ENCODE data around the gene OFD1. TPM values are rescaled to one million over a fixed set of nuclear protein-coding genes. Genes with fewer than 3 reads are reported as not detected.

OFD1 gene
- polyA plus RNA-seq, 1 of the 3 experiments (the other 2 are of a cell fraction), result 13.4 TPM

DNA sequence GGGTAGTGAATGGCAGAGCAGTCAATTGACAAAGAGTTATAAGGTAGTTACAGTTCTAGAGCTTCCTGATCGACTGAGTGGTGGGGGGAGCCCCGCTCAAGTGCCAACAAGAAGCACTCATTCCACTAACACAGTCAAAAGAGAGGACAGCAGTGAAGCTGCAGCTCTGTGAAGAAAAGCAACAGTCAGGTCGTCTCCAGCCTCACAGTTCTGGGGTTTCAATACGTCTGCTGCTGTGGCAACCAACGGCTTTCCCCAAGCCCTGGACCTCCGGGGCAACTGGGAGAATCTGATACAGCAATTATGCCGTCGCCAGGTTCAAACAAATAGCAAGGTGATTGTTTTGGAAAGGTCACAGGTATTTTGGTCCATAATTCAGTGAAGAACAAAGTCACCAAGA is 51.5 kb downstream of the OFD1 start:
- Histone ChIP-seq H3K9me2 (no peaks in the 10 kb centered on the region), H3K79me2 (ENCODE audit: insufficient read depth) (no peaks in the 10 kb centered on the region), H3K9me3 (no peaks in the 10 kb centered on the region), H3K4me2 (no peak overlapping the region), H3K4me3 (ENCODE audit: low read depth in 2 of 2, low read length in 1 of 2) (no peak overlapping the region), H4K20me1 (ENCODE audit: insufficient read depth) (no peaks in the 10 kb centered on the region), H3K27ac (ENCODE audit: low read depth in 2 of 2, low read length in 1 of 2) (no peak overlapping the region), H3K27me3 (ENCODE audit: insufficient read depth) (peaks cover 24% of the 10 kb centered on the region; the same call in 1 of the 2 replicates), H2AFZ (ENCODE audit: low read depth) (no peak overlapping the region), H3K36me3 (replicated peaks in 1 of 2; ENCODE audit: control insufficient read depth in 1 of 2, insufficient read depth in 2 of 2, low read length in 1 of 2) (no peaks in the 10 kb centered on the region), H3F3A (replicated peaks; ENCODE audit: insufficient read depth) (no peaks in the 10 kb centered on the region), H3K4me1 (ENCODE audit: control insufficient read depth in 1 of 2, insufficient read depth in 2 of 2, low read depth in 1 of 2, low read length in 1 of 2) (peaks cover 0 to 4% of the 10 kb centered on the region in 2 experiments; a peak in 1 of 4 replicates), H3K9ac (no peak overlapping the region)
- ChIA-PET POLR2A (no interaction called here), CTCF (interaction anchor here (2.1 kb wide), 1 partner anchor 246 kb away, joined by 6 read pairs; no protein-coding TSS in a partner anchor)
- 21% methylated on average over 6 of the region's 8 CpGs for WGBS (ENCODE audit: low lambda C conversion rate)
- no peak for DNase-seq
- TF ChIP-seq, protein P1, sequence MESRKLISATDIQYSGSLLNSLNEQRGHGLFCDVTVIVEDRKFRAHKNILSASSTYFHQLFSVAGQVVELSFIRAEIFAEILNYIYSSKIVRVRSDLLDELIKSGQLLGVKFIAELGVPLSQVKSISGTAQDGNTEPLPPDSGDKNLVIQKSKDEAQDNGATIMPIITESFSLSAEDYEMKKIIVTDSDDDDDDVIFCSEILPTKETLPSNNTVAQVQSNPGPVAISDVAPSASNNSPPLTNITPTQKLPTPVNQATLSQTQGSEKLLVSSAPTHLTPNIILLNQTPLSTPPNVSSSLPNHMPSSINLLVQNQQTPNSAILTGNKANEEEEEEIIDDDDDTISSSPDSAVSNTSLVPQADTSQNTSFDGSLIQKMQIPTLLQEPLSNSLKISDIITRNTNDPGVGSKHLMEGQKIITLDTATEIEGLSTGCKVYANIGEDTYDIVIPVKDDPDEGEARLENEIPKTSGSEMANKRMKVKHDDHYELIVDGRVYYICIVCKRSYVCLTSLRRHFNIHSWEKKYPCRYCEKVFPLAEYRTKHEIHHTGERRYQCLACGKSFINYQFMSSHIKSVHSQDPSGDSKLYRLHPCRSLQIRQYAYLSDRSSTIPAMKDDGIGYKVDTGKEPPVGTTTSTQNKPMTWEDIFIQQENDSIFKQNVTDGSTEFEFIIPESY (IDR thresholded peaks at IDR 0.05; ENCODE audit: borderline replicate concordance, low read depth), result no peak
- TF ChIP-seq RXRA (IDR thresholded peaks at IDR 0.05; ENCODE audit: borderline replicate concordance, low read depth), result no peak
- no peak for TF ChIP-seq FOSL2 (IDR thresholded peaks at IDR 0.05; ENCODE audit: borderline replicate concordance, low read depth)
- TF ChIP-seq SIN3A (IDR thresholded peaks at IDR 0.05; ENCODE audit: borderline replicate concordance, low read depth, low read length), result no peak
- no peak for TF ChIP-seq FOXJ3 (CRISPR knock-in tag; IDR thresholded peaks at IDR 0.05)
- no peak for TF ChIP-seq FOXM1 (IDR thresholded peaks at IDR 0.05; ENCODE audit: low read depth)
- TF ChIP-seq SMC3 (IDR thresholded peaks at IDR 0.05; ENCODE audit: low read depth, low read length), result no peak
- TF ChIP-seq GATA2 (CRISPR knock-in tag; IDR thresholded peaks at IDR 0.05), result no peak
- no peak for TF ChIP-seq RFX5 (IDR thresholded peaks at IDR 0.05; ENCODE audit: low read length)
- TF ChIP-seq MXI1 (IDR thresholded peaks at IDR 0.05; ENCODE audit: low read depth, low read length), result no peak
- TF ChIP-seq EZH2phosphoT487 (IDR thresholded peaks at IDR 0.05; ENCODE audit: borderline replicate concordance, low read depth), result no peak
- no peak for TF ChIP-seq TCF12 (IDR thresholded peaks at IDR 0.05)
- no peak for TF ChIP-seq NFIC (IDR thresholded peaks at IDR 0.05; ENCODE audit: borderline replicate concordance)
- no peak for TF ChIP-seq JUND (IDR thresholded peaks at IDR 0.05)
- TF ChIP-seq, protein P2, sequence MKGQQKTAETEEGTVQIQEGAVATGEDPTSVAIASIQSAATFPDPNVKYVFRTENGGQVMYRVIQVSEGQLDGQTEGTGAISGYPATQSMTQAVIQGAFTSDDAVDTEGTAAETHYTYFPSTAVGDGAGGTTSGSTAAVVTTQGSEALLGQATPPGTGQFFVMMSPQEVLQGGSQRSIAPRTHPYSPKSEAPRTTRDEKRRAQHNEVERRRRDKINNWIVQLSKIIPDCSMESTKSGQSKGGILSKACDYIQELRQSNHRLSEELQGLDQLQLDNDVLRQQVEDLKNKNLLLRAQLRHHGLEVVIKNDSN (IDR thresholded peaks at IDR 0.05; ENCODE audit: borderline replicate concordance, low read depth), result no peak
- TF ChIP-seq MEF2A (IDR thresholded peaks at IDR 0.05; ENCODE audit: borderline replicate concordance, low read depth), result no peak
- TF ChIP-seq, protein P3, sequence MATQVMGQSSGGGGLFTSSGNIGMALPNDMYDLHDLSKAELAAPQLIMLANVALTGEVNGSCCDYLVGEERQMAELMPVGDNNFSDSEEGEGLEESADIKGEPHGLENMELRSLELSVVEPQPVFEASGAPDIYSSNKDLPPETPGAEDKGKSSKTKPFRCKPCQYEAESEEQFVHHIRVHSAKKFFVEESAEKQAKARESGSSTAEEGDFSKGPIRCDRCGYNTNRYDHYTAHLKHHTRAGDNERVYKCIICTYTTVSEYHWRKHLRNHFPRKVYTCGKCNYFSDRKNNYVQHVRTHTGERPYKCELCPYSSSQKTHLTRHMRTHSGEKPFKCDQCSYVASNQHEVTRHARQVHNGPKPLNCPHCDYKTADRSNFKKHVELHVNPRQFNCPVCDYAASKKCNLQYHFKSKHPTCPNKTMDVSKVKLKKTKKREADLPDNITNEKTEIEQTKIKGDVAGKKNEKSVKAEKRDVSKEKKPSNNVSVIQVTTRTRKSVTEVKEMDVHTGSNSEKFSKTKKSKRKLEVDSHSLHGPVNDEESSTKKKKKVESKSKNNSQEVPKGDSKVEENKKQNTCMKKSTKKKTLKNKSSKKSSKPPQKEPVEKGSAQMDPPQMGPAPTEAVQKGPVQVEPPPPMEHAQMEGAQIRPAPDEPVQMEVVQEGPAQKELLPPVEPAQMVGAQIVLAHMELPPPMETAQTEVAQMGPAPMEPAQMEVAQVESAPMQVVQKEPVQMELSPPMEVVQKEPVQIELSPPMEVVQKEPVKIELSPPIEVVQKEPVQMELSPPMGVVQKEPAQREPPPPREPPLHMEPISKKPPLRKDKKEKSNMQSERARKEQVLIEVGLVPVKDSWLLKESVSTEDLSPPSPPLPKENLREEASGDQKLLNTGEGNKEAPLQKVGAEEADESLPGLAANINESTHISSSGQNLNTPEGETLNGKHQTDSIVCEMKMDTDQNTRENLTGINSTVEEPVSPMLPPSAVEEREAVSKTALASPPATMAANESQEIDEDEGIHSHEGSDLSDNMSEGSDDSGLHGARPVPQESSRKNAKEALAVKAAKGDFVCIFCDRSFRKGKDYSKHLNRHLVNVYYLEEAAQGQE (IDR thresholded peaks at IDR 0.05; ENCODE audit: low read depth, low read length), result no peak
